Right lobe of liver (tissue), 4 donors: Measurements from ENCODE around the gene HDAC4.

ENCODE experiments used
- CTCF ChIP-seq, 4 donors: fragments of 200-600 bp in 3 of 4; fragments of 450-650 bp in 1 of 4; IDR thresholded peaks; one replicate each; pipeline versions ENCODE4 v1.5.1 to v1.8.0; 2016 to 2022; ENCODE audit warnings: antibody characterized with exemption in 4 of 4, mild to moderate bottlenecking in 2 of 4
- POLR2A ChIP-seq: fragments of 450-650 bp; IDR thresholded peaks from one replicate; pipeline ENCODE4 v1.6.1; 2017; ENCODE audit warnings: antibody characterized with exemption, mild to moderate bottlenecking
- donor health status: DM: no; HTN: no; CAD: no.
- donor health status: DM: no; HTN: no; CAD: no.
- donor health status: DM: no; HTN: yes; CAD: no.

GRCh38 chr2:239158641-239159475 is 242.0 kb downstream of the HDAC4 start:
- TF ChIP-seq CTCF (IDR thresholded peaks at IDR 0.05): no peak
- no peak for TF ChIP-seq POLR2A
